ENCODE results near the gene ARHGAP33.
"Not testable (repeated sequence)": the region's sequence is repeated elsewhere in the genome, so short reads cannot be mapped to it uniquely, and the experiment has no call there.

Gene ARHGAP33

DNA sequence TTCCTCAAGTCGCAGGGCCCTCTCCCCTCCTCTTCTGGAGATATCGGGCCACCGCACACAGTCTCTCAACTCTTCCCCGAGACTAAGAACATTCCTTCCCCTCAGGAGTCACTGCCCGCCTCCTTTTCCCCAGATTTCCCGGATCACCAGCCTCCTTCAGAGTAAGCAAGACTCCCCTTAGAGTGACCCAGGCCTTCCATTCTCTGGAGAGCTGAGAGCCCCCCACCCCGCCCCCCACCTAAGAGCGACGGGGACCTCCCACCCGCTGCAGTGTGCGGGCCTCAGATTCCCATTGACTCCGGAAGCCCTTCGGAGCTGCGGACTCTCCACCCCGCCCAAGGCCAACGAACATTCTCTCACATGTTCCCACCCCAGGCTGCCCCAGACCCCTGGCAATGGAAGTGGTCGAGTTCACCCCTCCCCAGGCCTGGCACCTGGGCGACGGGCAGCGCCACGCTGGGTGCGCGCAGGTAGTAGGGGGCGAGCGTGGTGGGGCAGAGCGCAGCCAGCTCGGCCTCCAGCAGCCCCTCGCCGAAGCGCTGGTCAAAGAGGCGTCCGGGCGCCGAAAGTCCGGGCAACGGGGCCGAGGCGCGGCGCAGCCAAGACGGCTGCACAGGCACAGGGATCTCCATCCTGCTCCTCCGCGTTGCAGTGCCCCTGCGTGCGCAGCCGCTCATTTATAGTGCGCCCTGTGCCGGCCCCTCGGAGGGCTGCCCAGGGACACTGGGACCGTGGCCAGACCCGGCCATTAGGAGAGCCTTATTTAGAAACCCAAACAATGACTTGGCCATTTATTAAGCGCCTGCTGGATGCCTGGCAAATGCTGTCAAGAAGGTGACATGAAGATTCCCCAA, 18.8 kb upstream of the ARHGAP33 start, which contains the start of gene HSPB6:
Gene HSPB6 (minus strand): TSS at position 653 of the 854 bp plus-strand sequence. CDS start 21 bp downstream, at position 632.
- peak; percentile 54 to 61 for DNase-seq
- TF ChIP-seq GATA1 (IDR thresholded peaks at IDR 0.05; ENCODE audit: low read depth, low read length): no peak
- TF ChIP-seq POLR2A (IDR thresholded peaks at IDR 0.05; ENCODE audit: low read length): no peak

DNA sequence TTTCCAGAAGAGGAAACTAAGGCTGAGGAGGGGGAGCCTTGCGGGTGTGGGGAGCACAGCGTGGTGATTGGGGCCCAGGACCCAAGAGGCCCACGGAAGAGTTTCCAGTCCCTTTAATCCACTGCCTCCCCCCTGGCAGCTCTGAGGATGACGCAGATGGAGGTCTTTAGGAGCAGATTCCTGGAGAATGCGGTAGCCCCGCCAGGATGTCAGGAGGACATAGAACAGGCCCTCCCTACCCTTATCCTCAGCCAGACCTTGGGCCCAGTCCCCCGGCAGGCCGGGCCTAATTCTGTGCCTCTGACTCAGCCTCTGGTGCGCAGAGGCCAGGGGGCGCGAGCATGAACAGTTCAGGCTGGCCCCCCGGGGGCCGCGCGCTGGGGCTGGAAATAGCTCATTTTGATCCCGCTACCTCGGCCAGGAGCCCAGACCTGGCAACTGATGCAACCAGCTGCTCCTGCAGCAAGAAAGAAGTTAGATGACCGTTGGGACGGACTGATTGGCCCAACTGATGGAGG, 18.1 kb upstream of the ARHGAP33 start:
- no peak for TF ChIP-seq POLR2A (IDR thresholded peaks at IDR 0.05; ENCODE audit: low read length)
- no peak for TF ChIP-seq GATA1 (IDR thresholded peaks at IDR 0.05; ENCODE audit: low read depth, low read length)
- DNase-seq: peak; percentile 83 to 86

DNA sequence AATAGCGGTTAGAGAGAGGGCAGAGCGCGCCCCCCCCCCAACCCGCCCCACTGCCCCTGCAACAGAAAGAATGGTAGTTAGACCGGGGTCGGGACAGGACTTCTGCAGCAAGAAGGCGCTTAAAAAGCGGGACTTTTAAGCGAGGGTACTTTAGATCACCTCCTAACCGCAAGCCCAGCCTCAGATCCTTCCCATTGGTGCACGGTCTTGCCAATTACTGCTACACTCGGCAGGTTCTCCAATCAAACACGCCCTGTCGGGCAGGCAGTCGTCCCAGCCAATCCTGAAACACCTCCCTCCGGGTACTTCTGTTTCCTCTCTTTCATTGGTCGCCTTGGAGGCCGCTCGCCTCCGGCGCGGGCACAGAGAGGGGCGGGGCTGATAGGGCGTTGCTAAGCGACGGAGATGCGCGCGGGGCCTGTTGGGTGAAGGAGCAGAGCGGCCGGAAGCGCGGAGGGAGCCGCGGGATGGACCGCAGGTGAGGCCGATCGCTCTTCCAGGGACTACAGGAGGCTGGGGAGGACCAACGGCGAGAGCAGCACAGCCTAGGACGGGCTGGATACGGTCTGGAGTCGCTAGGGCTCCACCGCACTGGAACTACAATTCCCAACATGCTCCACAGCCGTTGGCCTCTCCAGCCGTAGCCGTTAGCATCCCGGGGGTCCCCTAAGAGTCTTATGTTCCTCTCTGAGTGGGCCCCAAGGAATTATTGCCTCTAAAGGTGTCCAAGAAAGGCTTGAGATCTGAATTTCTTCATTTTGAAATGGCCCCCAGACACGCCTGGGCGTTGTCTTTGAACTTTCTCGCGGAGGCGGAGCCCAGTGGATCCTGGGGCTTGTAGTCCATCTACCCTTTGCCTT, 17.4 kb upstream of the ARHGAP33 start, which contains the start of gene PROSER3:
Gene PROSER3 (plus strand): TSS at position 428 of the 860 bp plus-strand sequence. CDS start 40 bp downstream, at position 468.
- peak; percentile 92 for TF ChIP-seq POLR2A (IDR thresholded peaks at IDR 0.05; ENCODE audit: low read length)
- no peak for TF ChIP-seq GATA1 (IDR thresholded peaks at IDR 0.05; ENCODE audit: low read depth, low read length)
- peak; percentile 99 to 100 for DNase-seq

DNA sequence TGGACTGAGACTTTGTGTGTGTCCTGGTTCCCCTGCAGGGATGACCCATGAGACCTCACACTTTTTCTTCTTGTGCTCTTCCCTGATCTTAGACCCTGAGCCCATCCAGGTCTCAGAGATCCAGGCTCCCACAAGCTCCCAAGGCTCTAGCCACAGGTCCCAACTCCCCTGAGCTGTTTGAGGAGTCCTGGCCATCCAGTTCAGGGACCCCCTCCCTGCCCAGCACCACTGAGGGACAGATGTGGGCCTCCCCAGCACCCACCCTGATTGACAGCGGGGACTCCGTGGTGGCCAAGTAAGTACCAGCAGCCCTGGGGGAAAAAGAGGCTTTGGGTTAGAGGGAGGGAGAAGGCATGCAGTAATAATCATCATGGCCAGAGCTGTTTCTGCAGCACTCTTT, 15.7 kb upstream of the ARHGAP33 start:
- no peak for TF ChIP-seq GATA1 (IDR thresholded peaks at IDR 0.05; ENCODE audit: low read depth, low read length)
- no peak for TF ChIP-seq POLR2A (IDR thresholded peaks at IDR 0.05; ENCODE audit: low read length)

DNA sequence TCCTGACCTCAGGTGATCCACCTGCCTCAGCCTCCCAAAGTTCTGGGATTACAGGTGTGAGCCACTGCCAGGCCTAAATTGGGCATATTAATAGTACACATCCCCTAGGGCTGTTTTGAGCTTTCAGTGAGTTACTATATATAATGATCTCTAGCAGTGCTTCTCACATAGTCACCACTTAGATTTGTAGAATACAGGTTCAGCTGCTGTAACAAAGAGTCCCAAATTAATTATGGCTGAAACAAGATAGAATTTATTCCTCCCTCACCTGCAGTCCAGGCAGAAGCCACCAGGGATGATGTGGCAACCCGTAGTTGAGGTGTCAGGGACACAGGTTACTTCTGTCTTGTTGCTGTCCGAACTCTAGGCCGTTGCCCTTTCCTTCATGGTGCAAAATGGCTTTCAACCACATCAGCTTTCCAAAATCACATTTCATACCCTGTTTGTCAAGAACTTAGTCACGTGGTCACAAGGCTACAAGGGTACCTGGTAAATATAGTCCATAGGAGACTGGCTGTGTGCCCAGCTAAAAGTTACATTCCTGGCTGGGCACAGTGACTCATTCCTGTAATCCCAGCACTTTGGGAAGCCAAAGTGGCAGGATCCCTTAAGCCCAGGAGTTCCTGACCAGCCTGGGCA, 14.5 kb upstream of the ARHGAP33 start:
- TF ChIP-seq POLR2A (IDR thresholded peaks at IDR 0.05; ENCODE audit: low read length): no peak
- TF ChIP-seq GATA1 (IDR thresholded peaks at IDR 0.05; ENCODE audit: low read depth, low read length): no peak
- DNase-seq: no peak

More for the DNA sequence above, 15.7 kb upstream of the ARHGAP33 start:
- DNase-seq: no peak

DNA sequence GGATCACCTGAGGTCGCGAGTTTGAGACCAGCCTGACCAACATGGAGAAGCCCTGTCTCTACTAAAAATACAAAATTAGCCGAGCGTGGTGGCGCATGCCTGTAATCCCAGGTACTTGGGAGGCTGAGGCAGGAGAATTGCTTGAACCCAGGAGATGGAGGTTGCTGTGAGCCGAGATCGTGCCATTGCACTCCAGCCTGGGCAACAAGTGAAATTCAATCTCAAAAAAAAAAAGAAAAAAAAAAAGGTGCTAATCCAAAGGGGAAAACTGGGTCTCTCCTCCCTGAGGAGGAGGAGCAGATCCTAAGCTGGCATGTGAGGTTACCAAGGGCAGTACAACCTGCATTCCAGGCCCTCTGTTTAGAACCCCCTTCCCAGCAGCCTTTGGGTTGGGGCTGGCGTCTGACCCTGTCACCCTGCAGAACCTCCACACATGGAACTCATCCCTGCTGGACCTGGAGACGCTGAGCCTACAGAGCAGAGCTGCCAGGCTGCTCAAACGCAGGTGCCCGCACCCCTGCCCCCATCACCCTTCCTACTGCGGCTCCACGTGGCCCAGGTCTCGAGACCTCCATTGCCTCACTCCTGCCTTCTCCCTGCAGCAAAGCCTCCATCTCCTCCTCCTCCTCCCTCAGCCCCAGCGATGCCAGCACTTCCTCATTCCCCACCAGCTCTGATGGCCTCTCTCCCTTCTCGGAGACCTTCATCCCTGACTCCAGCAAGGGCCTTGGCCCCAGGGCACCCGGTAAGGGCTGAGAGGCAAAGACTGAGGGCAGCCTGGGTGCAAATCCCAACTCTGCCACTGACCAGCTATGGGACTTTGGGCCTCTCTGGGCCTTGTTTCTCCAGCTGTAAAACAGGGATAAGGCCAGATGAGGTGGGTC, 10.7 kb upstream of the ARHGAP33 start:
- no peak for DNase-seq
- TF ChIP-seq GATA1 (IDR thresholded peaks at IDR 0.05; ENCODE audit: low read depth, low read length): no peak

DNA sequence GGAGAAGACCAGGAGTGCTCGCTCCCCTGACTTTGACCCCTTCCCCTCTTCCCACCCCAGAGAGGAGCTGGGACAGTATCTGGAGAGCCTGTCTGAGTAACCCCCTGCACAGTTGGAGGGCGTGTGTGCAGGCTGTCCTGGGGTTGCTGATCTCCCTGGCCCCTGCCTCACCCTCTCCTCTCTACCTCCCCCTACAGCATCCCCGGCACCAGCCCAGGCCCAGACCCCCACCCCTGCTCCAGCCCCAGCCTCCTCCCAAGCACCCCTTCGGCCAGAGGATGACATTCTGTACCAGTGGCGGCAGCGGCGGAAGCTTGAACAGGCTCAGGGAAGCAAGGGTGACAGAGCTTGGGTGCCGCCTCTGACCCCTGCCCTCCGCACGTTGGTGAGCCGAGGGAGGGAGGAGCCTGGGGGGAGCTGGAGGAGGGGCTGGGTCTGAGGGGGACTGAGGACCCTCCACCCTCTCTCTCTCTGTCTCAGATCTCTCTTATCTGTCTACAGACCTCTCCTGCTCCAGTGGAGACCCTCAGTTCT, 8.7 kb upstream of the ARHGAP33 start:
- no peak for DNase-seq
- TF ChIP-seq POLR2A (IDR thresholded peaks at IDR 0.05; ENCODE audit: low read length) (no peak), GATA1 (IDR thresholded peaks at IDR 0.05; ENCODE audit: low read depth, low read length) (no peak)

DNA sequence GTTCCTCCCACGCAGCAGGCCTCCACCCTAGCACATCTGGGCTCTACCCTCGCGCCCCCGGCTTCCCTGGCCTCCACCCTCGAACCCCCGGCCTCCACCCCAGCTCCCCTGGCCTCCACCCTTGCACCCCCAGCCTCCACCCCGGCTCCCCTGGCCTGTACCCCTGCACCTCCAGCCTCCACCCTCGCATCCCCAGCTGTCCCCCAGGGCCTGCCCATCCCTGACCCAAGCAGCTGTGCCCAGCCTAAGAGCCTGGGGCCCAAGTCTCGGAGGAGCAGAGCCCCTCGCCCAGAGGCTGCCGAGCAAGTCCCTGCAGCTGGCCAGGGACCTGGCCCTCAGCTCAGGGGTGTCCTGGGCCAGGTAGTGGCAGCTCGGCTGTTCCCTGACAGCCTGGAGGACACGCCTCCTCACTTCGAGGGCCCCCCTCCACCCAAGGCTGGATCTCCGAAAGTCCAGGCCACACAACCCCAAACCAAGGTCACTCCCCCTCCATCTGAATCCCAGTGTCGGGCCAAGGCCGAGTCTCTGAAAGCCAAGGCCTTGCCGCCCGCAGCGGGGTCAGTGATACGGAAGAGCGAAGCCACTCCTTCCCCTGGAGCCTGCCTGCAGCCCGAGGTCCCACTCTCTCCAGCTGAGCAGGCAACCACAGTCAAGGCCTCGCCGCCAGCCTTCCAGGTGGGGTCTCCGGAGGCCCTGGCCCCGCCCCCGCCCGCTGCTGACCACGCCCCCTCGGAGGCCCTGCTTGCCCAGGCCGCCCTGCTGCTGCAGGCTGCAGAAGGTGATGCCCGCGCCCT, 7.9 kb upstream of the ARHGAP33 start:
- DNase-seq: no peak
- TF ChIP-seq GATA1 (IDR thresholded peaks at IDR 0.05; ENCODE audit: low read depth, low read length) (no peak), POLR2A (IDR thresholded peaks at IDR 0.05; ENCODE audit: low read length) (no peak)

DNA sequence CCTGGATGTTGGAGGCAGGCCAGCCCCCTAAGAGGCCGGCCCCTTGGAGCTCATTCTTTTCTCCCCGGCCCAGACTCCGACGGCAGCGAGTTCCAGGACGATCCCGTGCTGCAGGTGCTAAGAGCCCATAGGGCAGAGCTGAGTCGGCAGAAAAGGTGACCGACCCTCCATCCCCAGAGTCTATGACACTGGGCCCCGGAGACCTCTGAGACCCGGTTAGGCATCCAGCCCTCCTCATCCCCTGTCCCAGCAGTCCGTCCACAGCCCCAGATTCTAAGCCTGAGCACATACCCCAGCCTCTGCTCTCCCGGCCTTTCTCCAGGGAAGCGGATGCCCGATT, 7.3 kb upstream of the ARHGAP33 start:
- TF ChIP-seq GATA1 (IDR thresholded peaks at IDR 0.05; ENCODE audit: low read depth, low read length): no peak
- TF ChIP-seq POLR2A (IDR thresholded peaks at IDR 0.05; ENCODE audit: low read length): no peak
- no peak for DNase-seq

DNA sequence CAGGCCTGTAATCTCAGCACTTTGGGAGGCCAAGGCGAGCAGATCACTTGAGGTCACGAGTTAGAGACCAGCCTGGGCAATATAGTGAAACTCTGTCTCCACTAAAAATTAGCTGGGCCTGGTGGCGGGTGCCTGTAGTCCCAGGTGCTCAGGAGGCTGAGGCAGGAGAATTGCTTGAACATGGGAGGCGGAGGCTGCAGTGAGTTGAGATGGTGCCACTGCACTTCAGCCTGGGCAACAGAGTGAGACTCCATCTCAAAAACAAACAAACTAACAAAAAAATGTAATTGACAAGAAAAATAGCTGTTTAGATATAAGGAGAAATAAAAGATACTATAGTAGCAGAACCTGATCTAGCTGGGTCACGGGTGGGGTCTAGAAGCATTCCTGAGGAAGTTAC, 3.0 kb upstream of the ARHGAP33 start:
- DNase-seq: not testable (repeated sequence)

DNA sequence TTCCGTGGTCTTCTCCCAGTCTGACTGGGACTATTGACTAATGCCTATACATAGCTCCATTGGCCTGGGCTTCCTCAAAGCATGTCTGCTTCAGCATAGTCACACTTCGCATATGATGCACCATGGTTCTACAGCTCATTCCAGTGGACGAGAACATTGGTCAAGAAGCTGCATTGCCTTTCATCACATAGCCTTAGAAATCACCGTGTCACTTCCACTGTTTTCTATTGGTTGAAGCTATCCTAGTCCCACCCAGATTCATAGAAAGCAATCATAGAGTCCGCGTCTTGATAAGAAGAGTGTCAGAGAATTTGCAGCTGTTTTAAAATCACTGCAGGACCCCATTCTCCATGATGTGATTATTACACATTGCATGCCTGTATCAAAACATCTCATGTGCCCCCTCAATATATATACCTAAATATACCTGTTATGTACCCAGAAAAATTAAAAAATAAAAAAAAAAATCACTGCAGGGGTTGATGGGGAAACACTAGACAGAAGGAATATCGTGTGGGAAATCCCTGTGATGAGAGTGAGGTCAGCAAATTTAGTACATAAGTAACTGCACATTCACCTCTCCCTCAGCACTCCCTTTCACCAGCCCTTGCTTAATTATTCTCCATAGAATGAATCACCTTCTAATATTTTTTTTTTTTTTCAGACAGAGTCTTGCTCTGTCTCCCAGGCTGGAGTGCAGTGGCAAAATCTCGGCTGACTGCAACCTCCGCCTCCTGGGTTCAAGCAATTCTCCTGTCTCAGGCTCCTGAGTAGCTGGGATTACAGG, 2.2 kb upstream of the ARHGAP33 start:
- no peak for DNase-seq
- no peak for TF ChIP-seq POLR2A (IDR thresholded peaks at IDR 0.05; ENCODE audit: low read length)
- no peak for TF ChIP-seq GATA1 (IDR thresholded peaks at IDR 0.05; ENCODE audit: low read depth, low read length)
